NCI-H2227 (cell line): ENCODE results near the gene CAPZA1.
A peak's percentile ranks its signal among the peaks of the same experiment; 100 is the strongest.

Source experiments
- DNase-seq: peaks from one replicate; lab custom pipeline; 2025; ENCODE audit not compliant: unreplicated experiment; lab: John Stamatoyannopoulos, UW

CAPZA1 gene

GRCh38 chr1:112626193-112626592 lies 6.6 kb downstream of the CAPZA1 start:
- no peak for DNase-seq

GRCh38 chr1:112626887-112627286 lies 7.3 kb downstream of the CAPZA1 start:
- DNase-seq, result no peak

GRCh38 chr1:112628516-112628915 lies 8.9 kb downstream of the CAPZA1 start:
- DNase-seq, result no peak

GRCh38 chr1:112629256-112629655 lies 9.6 kb downstream of the CAPZA1 start:
- no peak for DNase-seq

GRCh38 chr1:112633628-112634027 lies 14.0 kb downstream of the CAPZA1 start:
- DNase-seq, result no peak

GRCh38 chr1:112634367-112634766 lies 14.7 kb downstream of the CAPZA1 start:
- DNase-seq, result no peak

GRCh38 chr1:112636056-112636455 lies 16.4 kb downstream of the CAPZA1 start:
- DNase-seq, result no peak

GRCh38 chr1:112636597-112637253 lies 17.1 kb downstream of the CAPZA1 start:
- DNase-seq, result no peak

- DNase-seq, result no peak
Measured at GRCh38 chr1:112637254-112638109, 17.9 kb downstream of the CAPZA1 start.

- no peak for DNase-seq
Measured at GRCh38 chr1:112638110-112638428, 18.4 kb downstream of the CAPZA1 start.

- DNase-seq, result peak; percentile 10
Measured at GRCh38 chr1:112640437-112640836, 20.8 kb downstream of the CAPZA1 start.

GRCh38 chr1:112643080-112643479 lies 23.4 kb downstream of the CAPZA1 start:
- DNase-seq, result no peak

- no peak for DNase-seq
Measured at GRCh38 chr1:112646225-112646624, 26.6 kb downstream of the CAPZA1 start.

GRCh38 chr1:112651205-112651604 lies 31.6 kb downstream of the CAPZA1 start:
- DNase-seq, result no peak

- no peak for DNase-seq
Measured at GRCh38 chr1:112665857-112666256, 46.2 kb downstream of the CAPZA1 start.

GRCh38 chr1:112666946-112667345 lies 47.3 kb downstream of the CAPZA1 start:
- DNase-seq, result no peak

GRCh38 chr1:112672009-112672408 lies 52.4 kb downstream of the CAPZA1 start:
- DNase-seq, result no peak

GRCh38 chr1:112672842-112673241 lies 53.2 kb downstream of the CAPZA1 start:
- no peak for DNase-seq

GRCh38 chr1:112673592-112674439 lies 54.2 kb downstream of the CAPZA1 start:
- DNase-seq, result no peak

GRCh38 chr1:112674440-112674985 lies 54.9 kb downstream of the CAPZA1 start, which contains the start of gene MOV10:
MOV10 (plus strand) TSS chr1:112674659; CDS start chr1:112674913, 254 bp downstream.
- DNase-seq, result peak; percentile 77
